ENCODE measurements around the gene PLAA.

Gene PLAA

DNA sequence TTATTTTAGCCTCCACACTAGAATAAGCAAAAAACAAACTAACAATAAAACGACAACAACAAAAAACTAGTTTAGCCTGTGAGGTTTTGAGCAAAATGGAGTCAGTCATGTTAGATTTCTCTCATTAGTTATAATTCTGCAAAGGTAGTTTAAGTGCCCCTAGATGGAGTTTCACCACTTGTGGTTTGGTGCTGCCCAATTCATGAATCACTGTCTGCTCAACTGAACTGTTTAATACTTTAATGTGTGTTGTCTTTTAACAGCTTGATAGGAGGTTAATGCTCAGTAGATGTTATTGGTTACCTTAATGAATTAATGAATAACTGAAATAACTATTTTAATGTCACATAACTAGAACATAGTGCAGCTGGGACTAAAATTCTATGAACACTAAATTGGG, 3.5 kb upstream of the PLAA start:
- H3K4me3 ChIP-seq (ENCODE audit: low read length): no peak overlapping the region
- TF ChIP-seq, protein P1, sequence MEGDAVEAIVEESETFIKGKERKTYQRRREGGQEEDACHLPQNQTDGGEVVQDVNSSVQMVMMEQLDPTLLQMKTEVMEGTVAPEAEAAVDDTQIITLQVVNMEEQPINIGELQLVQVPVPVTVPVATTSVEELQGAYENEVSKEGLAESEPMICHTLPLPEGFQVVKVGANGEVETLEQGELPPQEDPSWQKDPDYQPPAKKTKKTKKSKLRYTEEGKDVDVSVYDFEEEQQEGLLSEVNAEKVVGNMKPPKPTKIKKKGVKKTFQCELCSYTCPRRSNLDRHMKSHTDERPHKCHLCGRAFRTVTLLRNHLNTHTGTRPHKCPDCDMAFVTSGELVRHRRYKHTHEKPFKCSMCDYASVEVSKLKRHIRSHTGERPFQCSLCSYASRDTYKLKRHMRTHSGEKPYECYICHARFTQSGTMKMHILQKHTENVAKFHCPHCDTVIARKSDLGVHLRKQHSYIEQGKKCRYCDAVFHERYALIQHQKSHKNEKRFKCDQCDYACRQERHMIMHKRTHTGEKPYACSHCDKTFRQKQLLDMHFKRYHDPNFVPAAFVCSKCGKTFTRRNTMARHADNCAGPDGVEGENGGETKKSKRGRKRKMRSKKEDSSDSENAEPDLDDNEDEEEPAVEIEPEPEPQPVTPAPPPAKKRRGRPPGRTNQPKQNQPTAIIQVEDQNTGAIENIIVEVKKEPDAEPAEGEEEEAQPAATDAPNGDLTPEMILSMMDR (conservative IDR thresholded peaks at IDR 0.05; ENCODE audit: low read length): no peak
- DNase-seq (ENCODE audit: low read depth): no peak

DNA sequence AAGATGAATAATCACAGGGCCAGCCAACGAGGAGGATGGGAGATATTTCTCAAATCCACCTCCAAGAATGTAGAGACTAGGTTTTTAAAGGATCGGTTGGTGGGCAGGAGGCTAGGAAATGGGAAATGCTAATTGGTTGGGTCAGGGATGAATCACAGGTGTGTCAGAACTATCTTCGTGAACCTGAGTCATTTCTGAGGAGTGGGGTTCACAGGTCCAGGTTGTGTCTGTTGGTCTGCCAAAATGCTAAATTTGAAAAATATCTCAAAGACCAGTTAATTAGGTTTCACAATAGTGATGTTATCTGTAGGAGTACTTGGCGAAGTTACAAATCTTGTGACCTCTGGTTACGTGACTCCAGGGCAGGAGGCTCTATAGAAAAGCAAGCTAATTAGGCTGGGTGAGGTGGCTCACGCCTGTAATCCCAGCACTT, 2.6 kb upstream of the PLAA start:
- TF ChIP-seq, protein P1 (conservative IDR thresholded peaks at IDR 0.05; ENCODE audit: low read length): no peak
- DNase-seq (ENCODE audit: low read depth): no peak
- no peak overlapping the region for H3K4me3 ChIP-seq (ENCODE audit: low read length)

DNA sequence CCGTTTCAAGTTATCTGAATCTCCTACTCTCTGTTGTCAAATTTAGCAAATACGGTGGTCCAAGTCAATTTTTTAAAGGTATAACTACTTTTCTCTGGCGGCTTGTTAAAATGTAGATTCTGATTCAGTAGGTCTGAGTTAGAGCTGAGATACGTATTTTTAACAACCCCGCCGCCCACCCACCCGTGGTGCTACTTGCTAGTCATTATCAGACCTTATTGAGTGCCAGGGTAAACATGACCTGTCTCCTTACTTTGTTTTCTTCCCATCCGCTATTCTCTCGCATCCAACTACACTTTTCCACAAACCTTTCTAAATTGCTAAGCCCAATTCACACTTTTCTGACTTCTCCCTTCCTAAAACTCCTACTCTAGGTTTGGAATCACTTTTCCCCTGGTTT, 694 bp upstream of the PLAA start:
- peak overlapping the region; percentile 95 for H3K4me3 ChIP-seq (ENCODE audit: low read length)
- DNase-seq (ENCODE audit: low read depth): no peak
- TF ChIP-seq, protein P1 (conservative IDR thresholded peaks at IDR 0.05; ENCODE audit: low read length): no peak

DNA sequence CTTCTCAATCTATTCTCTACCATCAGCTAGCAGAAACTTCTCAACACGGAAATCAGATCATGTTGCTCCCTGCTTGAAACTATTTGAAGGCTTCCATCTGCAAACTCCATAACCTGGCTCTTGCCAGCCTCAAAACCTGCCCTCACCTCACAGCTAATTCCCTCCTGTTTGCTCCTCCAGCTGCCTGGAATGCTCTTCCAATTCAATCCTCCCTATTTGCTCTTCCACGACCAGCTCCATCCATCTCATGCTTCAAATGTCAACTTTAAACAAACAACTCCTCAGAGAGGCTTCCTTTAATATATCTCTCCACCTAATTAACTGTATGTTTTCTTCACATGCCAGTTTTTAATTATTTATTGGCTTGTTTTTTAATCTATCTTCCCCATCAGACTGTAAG, 1.5 kb downstream of the PLAA start:
- no peak for DNase-seq (ENCODE audit: low read depth)
- TF ChIP-seq, protein P1 (conservative IDR thresholded peaks at IDR 0.05; ENCODE audit: low read length): no peak
- H3K4me3 ChIP-seq (ENCODE audit: low read length): peak overlapping the region; percentile 95

DNA sequence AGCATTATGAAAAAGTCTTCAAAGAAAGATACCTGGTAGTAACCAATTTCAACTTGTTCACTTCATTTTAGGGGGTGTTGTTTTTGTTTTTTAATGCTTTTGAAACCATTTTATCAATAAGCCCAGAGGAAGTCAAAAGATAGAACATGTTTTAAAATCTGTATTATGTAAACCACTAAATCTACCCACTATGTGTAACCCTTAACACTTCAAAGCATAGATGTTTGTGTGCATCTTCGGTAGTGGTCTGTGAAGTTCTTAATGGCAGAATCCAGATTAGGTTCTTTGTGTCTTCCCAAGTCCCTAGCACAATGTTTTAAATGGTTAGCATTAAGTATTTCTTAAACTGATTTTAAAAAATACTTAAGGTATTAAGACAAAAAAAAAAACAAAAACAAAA, 6.3 kb downstream of the PLAA start:
- TF ChIP-seq, protein P1 (conservative IDR thresholded peaks at IDR 0.05; ENCODE audit: low read length): no peak
- H3K4me3 ChIP-seq (ENCODE audit: low read length): no peak overlapping the region
- no peak for DNase-seq (ENCODE audit: low read depth)

DNA sequence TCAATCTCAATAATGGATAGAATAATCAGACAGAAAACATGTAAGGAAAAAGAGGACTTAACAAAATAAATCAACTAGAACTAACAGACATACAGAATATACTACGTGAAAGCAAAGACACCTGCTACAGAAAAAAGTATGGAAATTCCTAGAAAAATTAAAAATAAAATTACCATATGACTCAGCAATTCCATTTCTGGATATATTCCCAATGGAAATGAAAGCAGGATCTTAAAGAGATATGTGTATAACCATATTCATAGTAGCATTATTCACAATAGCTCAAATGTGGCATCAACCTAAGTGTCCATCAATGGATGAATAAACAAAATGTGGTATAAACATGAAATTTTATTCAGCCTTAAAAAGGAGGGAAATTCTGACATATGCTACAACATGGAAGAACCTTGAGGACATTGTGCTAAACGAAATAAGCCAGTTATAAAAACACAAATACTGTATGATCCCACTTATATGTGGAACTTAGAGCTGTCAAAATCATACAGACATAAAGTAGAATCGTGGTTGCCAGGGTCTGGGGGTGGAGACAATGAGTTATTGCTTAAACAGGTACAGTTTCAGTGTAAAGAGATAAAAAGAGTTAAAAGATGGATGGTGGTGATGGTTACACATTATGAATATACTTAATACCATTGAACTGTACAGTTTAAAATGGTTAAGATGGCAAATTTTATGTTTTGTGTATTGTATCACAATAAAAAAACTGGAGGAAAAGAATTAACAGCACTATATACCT, 6.9 kb downstream of the PLAA start:
- TF ChIP-seq, protein P1 (conservative IDR thresholded peaks at IDR 0.05; ENCODE audit: low read length): no peak

DNA sequence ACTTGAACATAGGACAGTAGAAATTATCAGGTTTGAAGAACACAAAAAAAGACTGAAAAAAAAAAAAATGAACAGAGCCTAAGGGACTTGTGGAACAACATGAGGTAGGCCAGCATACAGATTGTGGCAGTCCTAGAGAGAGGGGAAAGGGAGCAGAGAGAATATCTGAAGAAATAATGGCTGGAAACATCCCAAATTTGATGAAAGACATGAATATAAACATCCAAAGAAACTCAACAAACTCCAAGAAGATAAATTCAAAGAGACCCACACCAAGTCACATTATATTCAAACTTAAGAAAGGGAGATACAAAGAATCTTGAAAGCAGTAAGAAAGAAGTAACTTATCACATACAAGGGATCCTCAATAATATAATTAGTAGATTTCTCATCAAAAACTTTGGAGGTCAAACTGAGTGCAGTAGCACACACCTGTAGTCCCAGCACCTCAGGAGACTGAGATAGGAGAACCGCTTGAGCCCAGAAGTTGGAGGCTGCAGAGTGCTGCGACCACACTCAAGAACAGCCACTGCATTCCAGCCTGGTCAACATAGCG, 9.1 kb downstream of the PLAA start:
- H3K4me3 ChIP-seq (ENCODE audit: low read length): no peak overlapping the region
- TF ChIP-seq, protein P1 (conservative IDR thresholded peaks at IDR 0.05; ENCODE audit: low read length): no peak
- DNase-seq (ENCODE audit: low read depth): no peak

More for the DNA sequence above, 6.9 kb downstream of the PLAA start:
- DNase-seq (ENCODE audit: low read depth): no peak
- H3K4me3 ChIP-seq (ENCODE audit: low read length): no peak overlapping the region
